ENCODE data around the gene KRT86.

DNA sequence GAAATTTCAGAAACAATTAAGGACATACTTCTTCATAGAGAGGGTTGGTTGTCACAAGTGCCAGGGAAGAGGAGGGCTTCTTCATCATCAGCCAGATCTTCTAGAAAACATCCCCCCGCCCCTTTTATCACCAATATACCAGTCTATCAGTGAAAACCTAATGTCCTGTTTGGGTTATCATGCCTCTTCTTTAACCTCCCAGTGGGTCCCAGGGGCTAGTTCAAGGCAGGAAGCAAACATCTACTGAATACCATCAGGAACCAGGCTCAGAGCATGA is 13.3 kb upstream of the KRT86 start:
- TF ChIP-seq TARDBP (IDR thresholded peaks at IDR 0.05) (no peak), NFRKB (IDR thresholded peaks at IDR 0.05) (no peak), FOXA1 (IDR thresholded peaks at IDR 0.05) (no peak), SP1 (IDR thresholded peaks at IDR 0.05) (no peak), LEF1 (IDR thresholded peaks at IDR 0.05; ENCODE audit: borderline replicate concordance) (no peak), FOXK2 (IDR thresholded peaks at IDR 0.05) (no peak), SUZ12 (IDR thresholded peaks at IDR 0.05) (no peak), ARNT (IDR thresholded peaks at IDR 0.05) (no peak), FOXM1 (IDR thresholded peaks at IDR 0.05; ENCODE audit: borderline replicate concordance) (no peak), L3MBTL2 (conservative IDR thresholded peaks at IDR 0.05) (no peak), ZNF384 (IDR thresholded peaks at IDR 0.05) (no peak)
